Activated T-helper 2 cell treated with anti-CD3 and anti-CD28 coated beads, Interferon-gamma antibody, Interleukin-2, Interleukin-4, amounts not matched to agents 10 μg/mL and 5 μg/mL and 100 μg/mL, durations not matched to agents 14 hours and 24 hours and 36 hours (primary cell): ENCODE measurements around the gene GRK2. TPM values are rescaled to one million over a fixed set of nuclear protein-coding genes. Genes with fewer than 3 reads are reported as not detected.

ENCODE experiments used
- DNase-seq: peaks from one replicate; pipeline ENCODE4 v3.0.0; 2021; ENCODE audit warnings: low spot score
- H3K27ac Mint-ChIP-seq: one replicate; pipeline ENCODE4 v1.8.0; 2021; ENCODE audit warnings: mixed read lengths
- H3K27me3 Mint-ChIP-seq: one replicate; pipeline ENCODE4 v1.8.0; 2021; ENCODE audit warnings: low read depth, mixed read lengths
- H3K36me3 Mint-ChIP-seq: one replicate; pipeline ENCODE4 v1.8.0; 2021; ENCODE audit warnings: low read depth, mixed read lengths
- H3K4me1 Mint-ChIP-seq: one replicate; pipeline ENCODE4 v1.8.0; 2021; ENCODE audit warnings: low read depth, mixed read lengths
- H3K4me3 Mint-ChIP-seq: one replicate; pipeline ENCODE4 v1.8.0; 2021; ENCODE audit warnings: low read depth, mild to moderate bottlenecking, moderate library complexity, mixed read lengths
- H3K9me3 Mint-ChIP-seq: one replicate; pipeline ENCODE4 v1.8.0; 2021; ENCODE audit warnings: mixed read lengths
- intact Hi-C: fragments of 100-400 bp; cut with micrococcal nuclease; formaldehyde crosslinking; loops from one replicate; pipeline ENCODE4 v1.15.1; 2023
- total RNA-seq: library from RNA; stranded (reverse); gene quantifications from 2 replicates; pipeline ENCODE4 v1.2.3, GENCODE V29; 2022

GRK2 gene
- total RNA-seq, 1 donor from 2014 or later: 282 TPM

DNA sequence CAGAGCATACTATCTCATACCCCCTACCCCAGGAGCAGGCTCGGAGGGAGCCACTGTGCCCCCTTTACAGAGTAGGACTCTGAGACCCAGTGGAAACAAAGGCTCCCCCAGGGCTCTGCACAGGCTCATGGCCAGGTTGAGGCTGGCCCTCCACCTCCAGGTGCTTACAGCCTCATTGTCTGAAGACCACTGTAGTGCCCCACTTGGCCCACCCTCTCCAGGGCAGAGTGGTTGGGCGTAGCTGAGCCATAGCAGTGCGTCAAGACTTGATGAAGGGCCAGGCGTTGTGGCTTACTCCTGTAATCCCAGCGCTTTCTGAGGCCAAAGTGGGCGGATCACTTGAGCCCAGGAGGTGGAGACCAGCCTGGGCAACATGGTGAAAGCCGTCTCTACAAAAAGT lies 24.5 kb downstream of the GRK2 start:
- Mint-ChIP-seq H3K36me3 (peaks cover 76% of the 10 kb centered on the region), H3K4me1 (peaks cover 46% of the 10 kb centered on the region), H3K4me3 (peak overlapping the region; percentile 92), H3K9me3 (peaks cover 4% of the 10 kb centered on the region), H3K27ac (no peak overlapping the region), H3K27me3 (no peaks in the 10 kb centered on the region)
- no peak for DNase-seq
- intact Hi-C loops: no loop called here

DNA sequence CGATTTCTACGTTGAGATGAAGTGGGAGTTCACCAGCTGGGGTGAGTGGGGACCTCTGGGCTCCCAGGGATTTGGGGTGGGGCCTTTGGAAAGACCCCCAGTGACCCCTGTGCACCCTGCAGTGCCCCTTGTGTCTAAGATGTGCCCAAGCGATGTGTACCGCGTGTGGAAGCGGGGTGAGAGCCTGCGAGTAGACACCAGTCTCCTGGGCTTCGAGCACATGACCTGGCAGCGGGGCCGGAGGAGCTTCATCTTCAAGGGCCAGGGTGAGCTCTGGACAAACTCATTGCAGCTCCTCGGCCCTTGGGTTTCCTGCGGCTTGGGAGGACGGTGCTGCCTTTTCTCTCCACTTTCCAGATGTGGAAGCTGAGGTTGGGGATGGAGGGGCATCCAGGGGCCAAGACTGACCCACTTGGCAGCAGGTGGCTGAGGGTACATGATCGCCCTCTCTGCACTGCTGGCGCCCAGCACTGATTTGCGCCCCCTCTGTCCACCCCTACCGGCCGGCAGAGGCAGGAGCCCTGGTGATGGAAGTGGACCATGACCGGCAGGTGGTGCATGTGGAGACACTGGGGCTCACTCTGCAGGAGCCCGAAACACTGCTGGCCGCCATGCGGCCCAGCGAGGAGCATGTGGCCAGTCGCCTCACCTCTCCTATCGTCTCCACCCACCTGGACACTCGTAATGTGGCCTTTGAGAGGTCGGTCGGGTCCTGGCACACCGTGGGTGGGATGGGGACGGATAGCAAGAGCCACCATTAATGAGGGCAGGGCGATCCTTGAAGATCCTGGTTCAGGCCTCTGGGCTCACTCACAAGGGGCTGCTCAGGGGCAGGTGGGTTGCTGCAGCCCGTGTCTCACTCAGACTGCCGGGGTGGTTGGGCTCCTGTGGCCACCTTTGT lies 25.5 kb downstream of the GRK2 start:
- H3K4me3 Mint-ChIP-seq: peak overlapping the region; percentile 8

DNA sequence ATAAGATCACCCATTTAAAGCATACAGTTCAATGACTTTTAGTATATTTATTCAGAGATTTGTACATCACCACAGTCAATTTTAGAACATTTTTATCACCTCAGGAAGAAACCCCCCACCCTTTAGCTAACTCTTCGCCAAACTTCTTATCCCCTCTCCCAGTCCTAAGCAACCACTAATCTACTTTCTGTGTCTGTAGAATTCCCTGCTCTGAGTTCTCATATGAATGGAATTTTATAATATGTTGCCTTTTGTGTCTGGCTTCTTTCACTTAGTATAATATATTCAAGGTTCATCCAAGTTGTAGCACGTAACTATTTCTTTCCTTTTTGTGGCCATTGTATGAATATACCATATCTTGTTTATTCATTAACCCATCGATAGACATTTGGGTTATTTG lies 26.4 kb downstream of the GRK2 start:
- no peaks in the 10 kb centered on the region for H3K27me3 Mint-ChIP-seq
- intact Hi-C loops: no loop called here
- peak overlapping the region; percentile 24 for H3K4me3 Mint-ChIP-seq
- DNase-seq: no peak
- H3K9me3 Mint-ChIP-seq: peaks cover 18% of the 10 kb centered on the region
- peak overlapping the region; percentile 53 for H3K27ac Mint-ChIP-seq
- peaks cover 30% of the 10 kb centered on the region for H3K4me1 Mint-ChIP-seq
- H3K36me3 Mint-ChIP-seq: peaks cover 79% of the 10 kb centered on the region

More for the DNA sequence above, 25.5 kb downstream of the GRK2 start:
- no peaks in the 10 kb centered on the region for H3K27me3 Mint-ChIP-seq
- intact Hi-C loops: no loop called here
- peaks cover 40% of the 10 kb centered on the region for H3K4me1 Mint-ChIP-seq
- no peak overlapping the region for H3K27ac Mint-ChIP-seq
- peaks cover 14% of the 10 kb centered on the region for H3K9me3 Mint-ChIP-seq
- H3K36me3 Mint-ChIP-seq: peaks cover 79% of the 10 kb centered on the region
- no peak for DNase-seq

DNA sequence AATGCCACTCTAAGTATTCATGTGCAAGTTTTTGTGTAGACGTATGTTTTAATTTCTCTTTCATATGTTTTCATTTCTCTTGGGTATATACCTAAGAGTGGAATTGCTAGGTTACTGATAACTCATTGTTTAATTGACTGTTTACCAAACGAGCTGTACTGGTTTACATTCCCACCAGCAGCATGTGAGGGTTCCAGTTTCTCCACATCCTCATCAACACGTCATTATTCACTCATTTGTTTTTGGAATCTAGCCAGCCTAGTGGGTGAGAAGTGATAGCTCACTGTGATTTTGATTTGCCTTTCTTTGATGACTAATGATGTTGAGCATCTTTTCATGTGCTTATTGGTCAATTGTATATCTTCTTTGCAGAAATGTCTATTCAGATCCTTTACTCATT lies 26.8 kb downstream of the GRK2 start:
- no peak for DNase-seq

DNA sequence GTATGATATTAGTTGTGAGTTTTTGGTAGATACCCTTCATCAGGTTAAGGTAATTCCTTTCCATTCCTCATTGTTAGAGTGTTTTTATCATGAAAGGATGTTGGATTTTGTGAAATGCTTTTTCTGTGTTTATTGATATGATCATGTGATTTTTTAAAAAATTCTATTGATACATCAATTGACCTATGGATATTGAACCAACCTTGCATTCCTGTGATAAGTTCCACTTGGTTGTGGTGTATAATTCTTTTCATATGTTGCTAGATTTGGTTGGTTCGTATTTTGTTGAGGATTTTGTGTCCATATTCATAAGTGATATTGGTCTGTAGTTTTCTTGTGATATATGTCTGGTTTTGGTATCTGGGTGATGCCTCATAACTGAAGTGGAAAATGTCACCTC lies 29.6 kb downstream of the GRK2 start:
- intact Hi-C loops: no loop called here
- Mint-ChIP-seq H3K4me1 (peaks cover 25% of the 10 kb centered on the region), H3K27ac (no peak overlapping the region), H3K27me3 (no peaks in the 10 kb centered on the region), H3K4me3 (no peak overlapping the region), H3K36me3 (peaks cover 89% of the 10 kb centered on the region), H3K9me3 (peaks cover 18% of the 10 kb centered on the region)
- DNase-seq: no peak

More for the DNA sequence above, 26.8 kb downstream of the GRK2 start:
- H3K36me3 Mint-ChIP-seq: peaks cover 80% of the 10 kb centered on the region
- H3K27ac Mint-ChIP-seq: no peak overlapping the region
- intact Hi-C loops: no loop called here
- no peaks in the 10 kb centered on the region for H3K27me3 Mint-ChIP-seq
- peaks cover 18% of the 10 kb centered on the region for H3K9me3 Mint-ChIP-seq
- H3K4me3 Mint-ChIP-seq: no peak overlapping the region
- H3K4me1 Mint-ChIP-seq: peaks cover 26% of the 10 kb centered on the region

DNA sequence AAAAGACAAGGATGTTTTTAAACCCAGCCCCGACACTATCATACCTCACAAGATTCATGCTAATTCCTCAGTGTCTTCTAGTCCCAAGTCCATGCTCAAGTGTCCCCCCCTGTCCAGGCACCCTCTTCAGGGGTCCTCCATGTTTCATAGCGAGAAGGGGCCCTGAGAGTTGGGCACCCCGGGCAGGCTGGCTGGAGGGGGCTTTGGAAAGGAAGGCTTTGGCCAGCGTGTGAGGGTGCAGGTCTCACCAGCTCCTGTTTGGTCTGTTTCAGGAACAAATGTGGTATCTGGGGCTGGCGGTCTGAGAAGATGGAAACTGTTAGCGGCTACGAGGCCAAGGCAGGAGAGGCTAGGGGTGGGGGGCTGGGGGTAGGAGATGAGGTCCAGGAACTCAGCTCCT lies 32.5 kb downstream of the GRK2 start:
- no peak overlapping the region for H3K4me3 Mint-ChIP-seq

DNA sequence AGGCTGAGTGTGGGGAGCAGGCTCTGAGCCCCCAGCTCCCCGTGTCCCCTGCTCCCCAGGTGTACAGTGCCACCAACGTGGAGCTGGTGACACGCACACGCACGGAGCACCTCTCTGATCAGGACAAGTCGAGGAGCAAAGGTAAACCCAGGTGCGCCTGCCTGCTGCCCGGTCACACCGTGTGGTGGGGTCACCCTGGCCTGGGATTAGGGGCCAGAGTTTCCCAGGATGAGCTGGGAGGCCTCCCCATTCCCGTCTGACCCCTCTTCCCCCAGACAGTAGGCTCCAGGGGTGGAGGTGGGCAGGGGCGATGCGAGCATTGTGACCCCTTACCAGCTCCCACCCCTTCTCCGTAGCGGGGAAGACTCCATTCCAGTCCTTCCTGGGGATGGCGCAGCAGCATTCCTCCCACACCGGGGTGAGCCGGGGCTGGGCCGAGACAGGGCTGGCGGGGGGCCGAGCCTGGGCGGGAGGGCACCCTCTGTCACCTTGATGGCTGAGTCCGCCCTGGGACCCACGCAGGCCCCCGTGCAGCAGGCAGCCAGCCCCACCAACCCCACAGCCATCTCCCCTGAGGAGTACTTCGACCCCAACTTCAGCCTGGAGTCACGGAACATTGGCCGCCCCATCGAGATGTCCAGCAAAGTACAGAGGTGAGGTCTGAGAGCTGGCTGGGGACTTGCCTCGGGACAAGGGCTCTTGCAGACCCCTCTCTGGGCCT lies 33.4 kb downstream of the GRK2 start:
- intact Hi-C loops: no loop called here
- peaks cover 67% of the 10 kb centered on the region for H3K36me3 Mint-ChIP-seq
- H3K27me3 Mint-ChIP-seq: no peaks in the 10 kb centered on the region
- H3K27ac Mint-ChIP-seq: no peak overlapping the region
- H3K4me3 Mint-ChIP-seq: no peak overlapping the region
- H3K4me1 Mint-ChIP-seq: peaks cover 5% of the 10 kb centered on the region
- H3K9me3 Mint-ChIP-seq: peaks cover 18% of the 10 kb centered on the region
- DNase-seq: no peak

More for the DNA sequence above, 32.5 kb downstream of the GRK2 start:
- peaks cover 9% of the 10 kb centered on the region for H3K4me1 Mint-ChIP-seq
- H3K9me3 Mint-ChIP-seq: peaks cover 18% of the 10 kb centered on the region
- DNase-seq: no peak
- intact Hi-C loops: no loop called here
- H3K27me3 Mint-ChIP-seq: no peaks in the 10 kb centered on the region
- H3K36me3 Mint-ChIP-seq: peaks cover 76% of the 10 kb centered on the region
- H3K27ac Mint-ChIP-seq: peak overlapping the region; percentile 40

DNA sequence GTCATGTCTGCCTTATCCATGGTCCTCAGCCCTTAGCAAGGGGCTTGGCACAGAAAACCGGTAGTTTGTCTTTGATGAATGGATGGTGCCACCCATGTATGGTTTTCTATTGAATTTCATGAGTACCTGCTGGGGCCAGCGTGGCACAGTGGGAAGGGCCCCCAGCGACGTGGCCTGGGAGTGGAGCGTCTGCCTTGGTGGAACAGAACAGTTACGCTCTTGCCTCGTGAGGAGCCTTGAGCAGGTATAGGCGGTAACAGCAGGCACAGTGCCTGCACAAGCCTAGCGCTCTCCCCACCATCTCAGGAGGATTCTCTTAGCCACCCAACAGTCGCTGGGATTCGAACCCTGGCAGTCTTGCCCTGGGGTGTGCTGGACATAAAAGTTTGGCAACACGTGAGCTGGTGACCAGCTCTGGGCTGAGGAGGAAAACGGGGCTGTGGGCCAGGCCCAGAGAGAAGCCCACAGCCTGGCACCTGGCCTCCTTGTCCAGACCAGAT lies 34.0 kb downstream of the GRK2 start:
- Mint-ChIP-seq H3K36me3 (peaks cover 60% of the 10 kb centered on the region), H3K4me1 (peaks cover 5% of the 10 kb centered on the region), H3K9me3 (peaks cover 18% of the 10 kb centered on the region), H3K4me3 (no peak overlapping the region), H3K27me3 (no peaks in the 10 kb centered on the region), H3K27ac (no peak overlapping the region)
- intact Hi-C loops: no loop called here
- DNase-seq: no peak

DNA sequence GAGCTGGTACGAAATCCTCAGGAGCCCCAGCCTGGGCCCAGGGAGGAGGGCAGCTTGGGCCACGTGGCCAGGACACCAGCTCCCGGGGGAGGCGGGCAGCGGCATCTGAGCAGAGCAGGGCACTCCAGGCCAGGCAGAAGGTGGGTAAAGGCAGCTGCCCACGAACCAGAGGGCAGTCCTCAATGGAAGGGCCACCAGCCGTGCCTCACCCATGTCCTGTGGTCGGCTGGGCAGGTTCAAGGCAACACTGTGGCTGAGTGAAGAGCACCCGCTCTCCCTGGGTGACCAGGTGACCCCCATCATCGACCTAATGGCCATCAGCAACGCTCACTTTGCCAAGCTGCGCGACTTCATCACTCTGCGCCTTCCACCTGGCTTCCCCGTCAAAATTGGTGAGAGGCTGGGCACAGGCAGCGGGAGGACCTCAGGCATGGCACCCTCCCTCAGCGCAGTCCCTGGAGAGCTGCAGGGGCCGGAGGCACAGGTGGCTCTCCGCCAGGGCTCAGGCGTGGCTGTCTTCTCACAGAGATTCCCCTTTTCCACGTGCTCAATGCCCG lies 34.6 kb downstream of the GRK2 start:
- DNase-seq: no peak
- H3K27me3 Mint-ChIP-seq: no peaks in the 10 kb centered on the region
- H3K4me1 Mint-ChIP-seq: peaks cover 5% of the 10 kb centered on the region
- peaks cover 55% of the 10 kb centered on the region for H3K36me3 Mint-ChIP-seq
- H3K4me3 Mint-ChIP-seq: no peak overlapping the region
- no peak overlapping the region for H3K27ac Mint-ChIP-seq
- peaks cover 13% of the 10 kb centered on the region for H3K9me3 Mint-ChIP-seq
- intact Hi-C loops: no loop called here

DNA sequence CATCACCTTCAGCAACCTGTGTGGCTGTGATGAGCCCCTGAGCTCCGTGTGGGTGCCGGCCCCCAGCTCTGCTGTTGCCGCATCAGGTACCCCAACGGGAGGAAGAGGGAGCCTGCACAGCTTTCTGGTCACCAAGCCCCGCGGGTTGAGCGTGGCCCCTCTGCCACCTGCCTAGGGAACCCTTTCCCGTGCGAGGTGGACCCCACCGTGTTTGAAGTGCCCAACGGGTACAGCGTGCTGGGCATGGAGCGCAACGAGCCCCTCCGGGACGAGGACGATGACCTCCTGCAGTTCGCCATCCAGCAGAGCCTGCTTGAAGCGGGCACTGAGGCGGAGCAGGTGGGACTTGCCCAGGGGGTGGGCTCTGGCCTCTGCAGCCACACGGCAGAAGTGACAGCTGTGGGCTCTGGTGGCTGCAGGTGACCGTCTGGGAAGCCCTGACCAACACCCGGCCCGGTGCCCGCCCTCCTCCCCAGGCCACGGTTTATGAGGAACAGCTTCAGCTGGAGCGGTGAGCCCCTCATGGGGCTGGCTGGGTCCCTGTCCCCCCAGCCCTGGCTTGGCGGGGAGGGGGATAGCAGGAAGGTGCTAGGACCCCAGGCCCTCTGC lies 35.1 kb downstream of the GRK2 start:
- H3K27me3 Mint-ChIP-seq: no peaks in the 10 kb centered on the region
- H3K4me3 Mint-ChIP-seq: no peak overlapping the region
- H3K4me1 Mint-ChIP-seq: peaks cover 5% of the 10 kb centered on the region
- DNase-seq: no peak
- no peak overlapping the region for H3K27ac Mint-ChIP-seq
- peaks cover 7% of the 10 kb centered on the region for H3K9me3 Mint-ChIP-seq
- peaks cover 49% of the 10 kb centered on the region for H3K36me3 Mint-ChIP-seq
- intact Hi-C loops: no loop called here

DNA sequence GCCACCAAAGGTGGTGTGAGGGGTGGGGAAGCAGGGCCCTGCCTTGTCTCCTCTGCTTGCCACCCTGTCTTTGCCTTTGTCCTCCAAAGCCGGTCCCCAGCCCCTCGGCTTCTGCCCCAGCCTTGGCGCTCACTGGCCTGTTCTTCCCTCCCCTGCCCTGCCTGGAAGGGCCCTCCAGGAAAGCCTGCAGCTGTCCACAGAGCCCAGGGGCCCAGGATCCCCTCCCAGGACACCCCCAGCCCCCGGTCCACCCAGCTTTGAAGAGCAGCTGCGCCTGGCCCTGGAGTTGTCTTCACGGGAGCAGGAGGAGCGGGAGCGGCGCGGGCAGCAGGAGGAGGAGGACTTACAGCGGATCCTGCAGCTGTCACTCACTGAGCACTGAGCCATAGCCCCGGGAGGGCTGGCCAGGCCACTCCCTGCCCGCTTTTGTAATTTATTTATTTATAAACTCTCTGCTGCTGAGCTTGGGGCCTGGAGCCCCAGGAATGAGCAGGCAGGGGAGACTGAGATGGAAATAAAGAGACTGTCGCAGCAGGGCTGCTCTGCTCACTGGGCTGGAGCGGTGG lies 35.8 kb downstream of the GRK2 start:
- peaks cover 1% of the 10 kb centered on the region for H3K9me3 Mint-ChIP-seq
- intact Hi-C loops: no loop called here
- H3K4me3 Mint-ChIP-seq: peak overlapping the region; percentile 13

DNA sequence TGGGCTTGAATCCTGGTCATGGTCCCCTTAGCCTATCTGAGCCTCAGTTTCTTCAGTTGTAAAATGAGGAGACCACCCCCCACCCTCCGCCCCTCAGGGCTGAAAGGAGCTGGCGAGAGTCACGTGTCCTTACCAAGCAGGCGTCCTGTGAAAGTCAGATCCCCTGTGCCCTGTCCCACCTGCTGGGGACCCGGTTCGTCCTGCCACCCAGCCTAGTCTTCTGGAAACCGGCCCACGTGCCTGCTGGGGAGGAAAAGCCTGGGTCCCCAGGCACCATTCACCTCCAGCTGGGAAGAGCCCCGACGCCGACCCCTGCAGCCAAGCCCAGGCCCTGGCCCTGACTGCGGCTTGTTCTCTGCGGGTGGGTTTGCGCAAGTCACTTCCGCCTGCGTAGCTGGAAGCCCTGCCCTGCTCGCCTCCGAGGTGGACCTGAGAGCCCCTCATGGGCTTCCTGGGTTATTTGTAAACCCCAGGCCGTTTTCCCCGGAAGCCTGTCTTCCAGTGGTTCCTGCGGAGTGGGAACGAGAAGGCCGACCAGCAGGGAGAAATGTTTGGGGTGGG lies 36.4 kb downstream of the GRK2 start:
- H3K27me3 Mint-ChIP-seq: no peaks in the 10 kb centered on the region
- H3K4me3 Mint-ChIP-seq: peak overlapping the region; percentile 17
- peaks cover 5% of the 10 kb centered on the region for H3K4me1 Mint-ChIP-seq
- no peak overlapping the region for H3K27ac Mint-ChIP-seq
- intact Hi-C loops: no loop called here
- DNase-seq: no peak
- peaks cover 37% of the 10 kb centered on the region for H3K36me3 Mint-ChIP-seq
- no peaks in the 10 kb centered on the region for H3K9me3 Mint-ChIP-seq

More for the DNA sequence above, 35.8 kb downstream of the GRK2 start:
- no peak for DNase-seq
- no peak overlapping the region for H3K27ac Mint-ChIP-seq
- no peaks in the 10 kb centered on the region for H3K27me3 Mint-ChIP-seq
- H3K36me3 Mint-ChIP-seq: peaks cover 43% of the 10 kb centered on the region
- H3K4me1 Mint-ChIP-seq: peaks cover 5% of the 10 kb centered on the region
